Ishikawa (cell line): ENCODE results near the gene TOR1B.
A peak's percentile ranks its signal among the peaks of the same experiment; 100 is the strongest.

Experiments
- CEBPB ChIP-seq: IDR thresholded peaks from 2 replicates; pipeline ENCODE4 v1.6.1; 2012
- CREB1 ChIP-seq: IDR thresholded peaks from 2 replicates; pipeline ENCODE4 v1.6.1; 2012; ENCODE audit warnings: low read depth
- EGR1 ChIP-seq: IDR thresholded peaks from 2 replicates; pipeline ENCODE4 v1.6.1; 2012
- EP300 ChIP-seq: IDR thresholded peaks from 2 replicates; pipeline ENCODE4 v1.6.1; 2012; ENCODE audit warnings: borderline replicate concordance
- FOXM1 ChIP-seq: IDR thresholded peaks from 2 replicates; pipeline ENCODE4 v1.6.1; 2012; ENCODE audit warnings: low read depth, borderline replicate concordance
- NFIC ChIP-seq: IDR thresholded peaks from 2 replicates; pipeline ENCODE4 v1.6.1; 2012
- RAD21 ChIP-seq: IDR thresholded peaks from 2 replicates; pipeline ENCODE4 v1.6.1; 2012; ENCODE audit warnings: low read depth
- TAF1 ChIP-seq: IDR thresholded peaks from 2 replicates; pipeline ENCODE4 v1.6.1; 2012; ENCODE audit warnings: low read depth, mild to moderate bottlenecking
- TCF12 ChIP-seq: IDR thresholded peaks from 2 replicates; pipeline ENCODE4 v1.6.1; 2012; ENCODE audit warnings: low read depth
- TEAD4 ChIP-seq: IDR thresholded peaks from 2 replicates; pipeline ENCODE4 v1.6.1; 2012
- USF1 ChIP-seq: IDR thresholded peaks from 2 replicates; pipeline ENCODE4 v1.6.1; 2012
- YY1 ChIP-seq: IDR thresholded peaks from 2 replicates; pipeline ENCODE4 v1.6.1; 2012; ENCODE audit warnings: low read depth
- ZBTB7A ChIP-seq: IDR thresholded peaks from 2 replicates; pipeline ENCODE4 v1.6.1; 2012; ENCODE audit warnings: low read depth
- TF ChIP-seq, protein P1 (sequence below): IDR thresholded peaks from 2 replicates; pipeline ENCODE4 v1.6.1; 2012; ENCODE audit warnings: low read depth, mild to moderate bottlenecking
- TF ChIP-seq, protein P2 (sequence below): IDR thresholded peaks from 2 replicates; pipeline ENCODE4 v1.6.1; 2012

TOR1B gene

DNA sequence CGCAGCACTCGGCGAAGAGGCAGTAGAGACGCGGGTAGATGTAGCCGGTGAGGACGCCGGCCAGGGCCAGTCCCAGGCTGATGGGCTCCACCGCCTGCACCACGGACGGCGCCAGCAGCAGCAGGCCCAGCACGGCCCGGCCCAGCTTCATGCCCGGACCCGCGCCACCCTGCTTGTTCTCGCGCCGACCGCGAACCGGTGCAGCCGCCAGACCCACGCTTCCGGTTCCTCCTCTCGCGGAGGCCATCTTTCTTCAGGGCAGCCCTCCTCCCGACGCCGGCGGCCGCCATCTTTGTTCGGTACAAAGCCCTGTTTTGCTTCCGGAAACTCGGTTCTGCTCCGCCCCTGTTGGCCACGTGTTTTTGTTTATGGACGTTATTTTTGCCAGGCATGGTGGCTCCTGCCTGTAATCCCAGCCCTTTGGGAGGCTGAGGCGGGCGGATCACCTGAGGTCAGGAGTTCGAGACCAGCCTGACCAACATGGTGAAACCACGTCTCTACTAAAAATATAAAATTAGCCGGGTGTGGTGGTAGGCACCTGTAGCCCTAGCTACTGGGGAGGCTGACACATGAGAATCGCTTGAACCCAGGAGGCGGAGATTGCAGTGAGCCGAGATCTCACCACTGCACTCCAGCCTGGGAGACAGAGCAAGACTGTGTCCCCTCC, 21.1 kb downstream of the TOR1B start, which contains the start of gene TOR1A:
TOR1A (minus strand) TSS at position 202 of the 667 bp plus-strand sequence; CDS start at position 151, 51 bp downstream.
- TF ChIP-seq, protein P1, sequence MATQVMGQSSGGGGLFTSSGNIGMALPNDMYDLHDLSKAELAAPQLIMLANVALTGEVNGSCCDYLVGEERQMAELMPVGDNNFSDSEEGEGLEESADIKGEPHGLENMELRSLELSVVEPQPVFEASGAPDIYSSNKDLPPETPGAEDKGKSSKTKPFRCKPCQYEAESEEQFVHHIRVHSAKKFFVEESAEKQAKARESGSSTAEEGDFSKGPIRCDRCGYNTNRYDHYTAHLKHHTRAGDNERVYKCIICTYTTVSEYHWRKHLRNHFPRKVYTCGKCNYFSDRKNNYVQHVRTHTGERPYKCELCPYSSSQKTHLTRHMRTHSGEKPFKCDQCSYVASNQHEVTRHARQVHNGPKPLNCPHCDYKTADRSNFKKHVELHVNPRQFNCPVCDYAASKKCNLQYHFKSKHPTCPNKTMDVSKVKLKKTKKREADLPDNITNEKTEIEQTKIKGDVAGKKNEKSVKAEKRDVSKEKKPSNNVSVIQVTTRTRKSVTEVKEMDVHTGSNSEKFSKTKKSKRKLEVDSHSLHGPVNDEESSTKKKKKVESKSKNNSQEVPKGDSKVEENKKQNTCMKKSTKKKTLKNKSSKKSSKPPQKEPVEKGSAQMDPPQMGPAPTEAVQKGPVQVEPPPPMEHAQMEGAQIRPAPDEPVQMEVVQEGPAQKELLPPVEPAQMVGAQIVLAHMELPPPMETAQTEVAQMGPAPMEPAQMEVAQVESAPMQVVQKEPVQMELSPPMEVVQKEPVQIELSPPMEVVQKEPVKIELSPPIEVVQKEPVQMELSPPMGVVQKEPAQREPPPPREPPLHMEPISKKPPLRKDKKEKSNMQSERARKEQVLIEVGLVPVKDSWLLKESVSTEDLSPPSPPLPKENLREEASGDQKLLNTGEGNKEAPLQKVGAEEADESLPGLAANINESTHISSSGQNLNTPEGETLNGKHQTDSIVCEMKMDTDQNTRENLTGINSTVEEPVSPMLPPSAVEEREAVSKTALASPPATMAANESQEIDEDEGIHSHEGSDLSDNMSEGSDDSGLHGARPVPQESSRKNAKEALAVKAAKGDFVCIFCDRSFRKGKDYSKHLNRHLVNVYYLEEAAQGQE, result no peak
- no peak; the same call in 1 of the 2 replicates for TF ChIP-seq EP300
- TF ChIP-seq TCF12, result peak; percentile 79
- no peak for TF ChIP-seq RAD21
- no peak for TF ChIP-seq CEBPB
- TF ChIP-seq NFIC, result 0 out of 2 replicates have a peak, but pooled peaks have one; percentile 23
- TF ChIP-seq EGR1, result peak; percentile 98
- peak; percentile 18; the same call in 1 of the 2 replicates for TF ChIP-seq TEAD4
- TF ChIP-seq USF1, result peak; percentile 91
- TF ChIP-seq, protein P2, sequence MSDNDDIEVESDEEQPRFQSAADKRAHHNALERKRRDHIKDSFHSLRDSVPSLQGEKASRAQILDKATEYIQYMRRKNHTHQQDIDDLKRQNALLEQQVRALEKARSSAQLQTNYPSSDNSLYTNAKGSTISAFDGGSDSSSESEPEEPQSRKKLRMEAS, result peak; percentile 94
- TF ChIP-seq FOXM1, result no peak
- TF ChIP-seq TAF1, result peak; percentile 96
- TF ChIP-seq CREB1, result 0 out of 2 replicates have a peak, but pooled peaks have one; percentile 17
- TF ChIP-seq YY1, result peak; percentile 100
- no peak for TF ChIP-seq ZBTB7A

- no peak for TF ChIP-seq FOXM1
These were observed 23.4 kb downstream of the TOR1B start for GRCh38 chr9:129826344-129826743.

GRCh38 chr9:129826759-129827158, 23.8 kb downstream of the TOR1B start:
- TF ChIP-seq, protein P2, result no peak
- TF ChIP-seq, protein P1, result no peak
- TF ChIP-seq YY1 (no peak), EP300 (no peak), ZBTB7A (no peak), CEBPB (no peak), TEAD4 (no peak), CREB1 (no peak), USF1 (no peak), RAD21 (no peak), TAF1 (no peak), TCF12 (no peak), FOXM1 (no peak), NFIC (no peak), EGR1 (no peak)

DNA sequence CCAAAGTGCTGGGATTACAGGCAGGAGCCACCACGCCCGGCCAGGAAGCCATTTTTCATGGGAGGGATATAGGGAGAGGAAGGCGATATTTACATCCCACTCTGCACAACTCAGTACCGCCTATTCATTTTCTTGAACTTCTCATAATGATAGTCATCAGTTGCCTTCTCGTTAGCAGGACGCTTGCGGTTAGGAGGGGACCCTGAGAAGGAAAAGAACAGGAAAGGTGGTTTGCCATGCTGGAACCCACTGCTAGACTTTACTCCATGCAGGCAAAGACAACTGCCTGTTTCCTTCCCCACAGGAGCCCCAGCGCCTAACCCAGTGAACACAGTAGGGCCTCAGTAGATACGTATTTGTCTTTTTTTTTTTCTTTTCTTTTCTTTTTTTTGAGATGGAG, 25.1 kb downstream of the TOR1B start:
- TF ChIP-seq EGR1, result no peak
- TF ChIP-seq ZBTB7A, result no peak
- no peak for TF ChIP-seq TEAD4
- TF ChIP-seq RAD21, result no peak
- no peak for TF ChIP-seq CREB1
- no peak for TF ChIP-seq FOXM1
- TF ChIP-seq TCF12, result no peak
- TF ChIP-seq USF1, result no peak

GRCh38 chr9:129828969-129829368, 26.0 kb downstream of the TOR1B start:
- TF ChIP-seq YY1 (no peak), NFIC (no peak), TEAD4 (no peak), CREB1 (no peak), TAF1 (no peak), RAD21 (no peak), EGR1 (no peak), ZBTB7A (no peak), FOXM1 (no peak), TCF12 (no peak), USF1 (no peak), EP300 (no peak), CEBPB (no peak)
- TF ChIP-seq, protein P2, result no peak
- TF ChIP-seq, protein P1, result no peak
